Measurements from ENCODE around the gene ZNF629. TPM values are rescaled to one million over a fixed set of nuclear protein-coding genes. Genes with fewer than 3 reads are reported as not detected.

ZNF629 gene
- polyA plus RNA-seq, 1 of the 3 experiments (the other 2 are of a cell fraction), result 4.7 TPM

- Histone ChIP-seq H3K27ac (ENCODE audit: low read depth in 2 of 2, low read length in 1 of 2) (no peak overlapping the region), H2AFZ (ENCODE audit: low read depth) (no peak overlapping the region), H3K4me3 (ENCODE audit: low read depth in 2 of 2, low read length in 1 of 2) (no peak overlapping the region), H3K4me2 (no peak overlapping the region), H4K20me1 (ENCODE audit: insufficient read depth) (no peaks in the 10 kb centered on the region), H3F3A (replicated peaks; ENCODE audit: insufficient read depth) (no peaks in the 10 kb centered on the region), H3K9me3 (no peaks in the 10 kb centered on the region), H3K4me1 (ENCODE audit: control insufficient read depth in 1 of 2, insufficient read depth in 2 of 2, low read depth in 1 of 2, low read length in 1 of 2) (no peaks in the 10 kb centered on the region), H3K27me3 (ENCODE audit: insufficient read depth) (no peaks in the 10 kb centered on the region), H3K36me3 (replicated peaks in 1 of 2; ENCODE audit: control insufficient read depth in 1 of 2, insufficient read depth in 2 of 2, low read length in 1 of 2) (no peaks in the 10 kb centered on the region), H3K79me2 (ENCODE audit: insufficient read depth) (no peaks in the 10 kb centered on the region), H3K9ac (no peak overlapping the region), H3K9me2 (no peaks in the 10 kb centered on the region)
- DNase-seq, result no peak
- WGBS (ENCODE audit: low lambda C conversion rate), result 93% methylated on average over 9 of the region's 44 CpGs
- ChIA-PET CTCF (interaction anchor here (3.8 kb wide), 1 partner anchor 11 kb away, joined by 25 read pairs; no protein-coding TSS in a partner anchor), POLR2A (no interaction called here)
- TF ChIP-seq TCF12 (IDR thresholded peaks at IDR 0.05) (no peak), USF2 (IDR thresholded peaks at IDR 0.05; ENCODE audit: borderline replicate concordance, low read depth, low read length) (no peak), FOSL2 (IDR thresholded peaks at IDR 0.05; ENCODE audit: borderline replicate concordance, low read depth) (no peak), POLR2AphosphoS5 (IDR thresholded peaks at IDR 0.05; ENCODE audit: low read depth, low read length) (no peak), FOXM1 (IDR thresholded peaks at IDR 0.05; ENCODE audit: low read depth) (no peak), RXRA (IDR thresholded peaks at IDR 0.05; ENCODE audit: borderline replicate concordance, low read depth) (no peak), SIN3A (IDR thresholded peaks at IDR 0.05; ENCODE audit: borderline replicate concordance, low read depth, low read length) (no peak), CTCF (IDR thresholded peaks at IDR 0.05) (no peak), TEAD4 (IDR thresholded peaks at IDR 0.05; ENCODE audit: borderline replicate concordance, insufficient read depth) (no peak), RCOR1 (IDR thresholded peaks at IDR 0.05; ENCODE audit: low read length) (no peak), MAX (IDR thresholded peaks at IDR 0.05; ENCODE audit: low read depth) (no peak), ELF1 (IDR thresholded peaks at IDR 0.05) (no peak), CHD2 (IDR thresholded peaks at IDR 0.05; ENCODE audit: low read length, partially characterized antibody) (no peak), GATA2 (CRISPR knock-in tag; IDR thresholded peaks at IDR 0.05) (no peak), EZH2phosphoT487 (IDR thresholded peaks at IDR 0.05; ENCODE audit: borderline replicate concordance, low read depth) (no peak), PBX3 (IDR thresholded peaks at IDR 0.05) (no peak)
Measured at GRCh38 chr16:30834130-30834740, 47.2 kb upstream of the ZNF629 start.

Measured in SK-N-SH (cell line).